ENCODE data around the gene AVEN.

AVEN gene

DNA sequence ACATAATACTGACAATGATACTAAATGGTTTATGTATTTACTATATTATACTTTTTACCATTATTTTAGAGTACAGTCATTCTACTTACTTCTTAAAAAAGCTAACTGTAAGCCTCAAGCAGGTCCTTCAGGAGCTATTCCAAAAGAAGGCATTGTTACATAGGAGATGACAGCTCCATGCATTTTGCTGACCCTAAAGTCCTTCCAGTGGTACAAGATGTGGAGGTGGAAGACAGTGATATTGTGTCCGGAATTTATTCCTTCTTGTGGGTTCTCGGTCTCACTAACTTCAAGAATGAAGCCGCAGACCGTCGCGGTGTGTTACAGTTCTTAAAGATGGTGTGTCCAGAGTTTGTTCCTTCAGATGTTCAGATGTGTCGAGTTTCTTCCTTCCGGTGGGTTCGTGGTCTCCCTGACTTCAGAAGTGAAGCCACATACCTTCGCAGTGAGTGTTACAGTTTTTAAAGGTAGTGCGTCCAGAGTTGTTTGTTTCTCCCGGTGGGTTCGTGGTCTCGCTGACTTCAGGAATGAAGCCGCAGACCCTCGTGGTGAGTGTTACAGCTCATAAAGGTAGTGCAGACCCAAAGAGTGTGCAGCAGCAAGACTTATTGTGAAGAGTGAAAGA, 20.9 kb downstream of the AVEN start:
- no peak for TF ChIP-seq GATA2 (IDR thresholded peaks at IDR 0.05; ENCODE audit: low read depth, low read length)
- TF ChIP-seq GATA3 (IDR thresholded peaks at IDR 0.05; ENCODE audit: low read depth, low read length) = no peak

DNA sequence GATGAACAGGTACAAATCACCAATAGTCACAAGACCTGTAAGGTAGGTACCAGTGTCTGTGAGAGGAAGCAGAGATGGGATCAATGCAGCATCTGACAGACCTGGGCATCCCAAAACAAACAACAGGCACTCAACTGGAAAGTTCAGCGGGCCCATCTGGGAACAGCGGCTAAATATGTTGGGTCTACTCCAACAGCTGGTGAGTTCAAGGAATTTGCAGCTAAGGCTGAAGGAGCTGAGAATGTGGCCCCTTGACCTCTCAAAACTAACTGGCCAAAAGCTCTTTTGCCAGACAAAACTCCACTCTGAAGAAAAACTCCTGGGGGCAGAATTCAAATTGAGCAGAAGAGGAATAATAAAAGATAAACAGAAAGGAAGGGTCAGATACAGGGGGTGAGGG, 24.4 kb downstream of the AVEN start:
- TF ChIP-seq GATA2 (IDR thresholded peaks at IDR 0.05; ENCODE audit: low read depth, low read length) = no peak
- TF ChIP-seq GATA3 (IDR thresholded peaks at IDR 0.05; ENCODE audit: low read depth, low read length) = no peak

DNA sequence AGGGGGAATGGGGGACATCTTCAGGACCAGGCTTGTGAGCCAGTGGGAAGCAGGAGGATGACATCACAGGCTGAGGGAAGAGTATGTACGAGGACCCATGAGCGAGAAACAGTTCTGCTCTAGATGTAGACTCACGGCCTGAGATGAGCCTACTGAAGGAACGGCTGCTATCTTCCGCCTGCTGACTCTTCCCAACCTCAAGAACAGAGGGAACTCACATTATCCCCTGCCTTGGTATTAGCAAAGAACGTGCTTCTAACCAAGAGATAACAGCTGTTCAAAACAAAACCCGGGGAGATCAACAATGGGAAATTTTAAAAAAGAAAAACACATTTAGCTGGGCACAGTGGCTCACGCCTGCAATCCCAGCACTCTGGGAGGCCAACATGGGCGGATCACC, 25.3 kb downstream of the AVEN start:
- TF ChIP-seq GATA2 (IDR thresholded peaks at IDR 0.05; ENCODE audit: low read depth, low read length) (no peak), GATA3 (IDR thresholded peaks at IDR 0.05; ENCODE audit: low read depth, low read length) (no peak)

DNA sequence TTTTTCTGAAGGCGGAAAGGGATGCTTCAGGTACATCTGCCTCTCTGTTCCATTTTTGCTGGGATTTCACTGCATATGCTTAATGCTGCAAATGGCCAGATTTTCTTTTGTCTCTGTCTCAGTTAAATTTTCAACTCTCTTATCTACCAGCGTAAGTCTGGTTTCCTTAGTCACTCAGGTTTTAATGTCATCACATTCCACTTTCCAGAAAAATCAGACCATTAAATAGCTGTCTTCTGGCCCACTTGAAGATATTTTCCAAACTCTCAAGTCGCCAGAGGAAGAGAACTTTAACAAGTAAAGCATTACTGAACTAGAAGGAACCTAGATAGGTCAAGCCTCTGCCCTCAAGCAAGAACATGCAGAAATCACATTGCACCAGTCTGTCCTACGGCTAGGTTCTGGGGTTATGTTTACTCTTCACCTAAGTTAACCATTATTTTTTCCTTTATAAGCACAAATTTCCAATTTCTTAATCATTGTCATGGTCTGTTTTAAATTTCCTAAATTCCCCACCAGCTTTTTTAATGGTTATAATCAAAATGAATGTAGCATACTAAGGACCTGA, 26.5 kb downstream of the AVEN start:
- TF ChIP-seq GATA2 (IDR thresholded peaks at IDR 0.05; ENCODE audit: low read depth, low read length) (no peak), GATA3 (IDR thresholded peaks at IDR 0.05; ENCODE audit: low read depth, low read length) (no peak)

DNA sequence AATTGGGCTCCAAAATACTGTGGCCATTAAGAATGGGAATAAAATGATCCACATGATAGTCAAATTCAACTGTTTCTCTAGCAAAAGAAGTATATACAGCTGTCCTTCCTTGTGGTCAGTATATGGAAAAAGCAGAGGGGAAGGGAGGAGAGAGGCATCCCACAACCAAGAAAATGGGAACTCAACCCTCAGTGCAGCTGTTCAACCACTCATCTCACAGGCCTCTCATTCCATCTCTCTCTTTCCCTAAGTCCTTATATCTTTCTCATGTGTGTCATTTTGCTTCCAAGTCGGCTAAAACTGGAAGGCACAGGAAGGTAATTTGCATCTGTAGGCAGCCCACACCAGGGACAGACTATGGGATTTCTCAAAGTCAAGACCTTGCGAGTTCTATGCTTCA, 27.5 kb downstream of the AVEN start:
- TF ChIP-seq GATA3 (IDR thresholded peaks at IDR 0.05; ENCODE audit: low read depth, low read length) = no peak
- no peak for TF ChIP-seq GATA2 (IDR thresholded peaks at IDR 0.05; ENCODE audit: low read depth, low read length)

DNA sequence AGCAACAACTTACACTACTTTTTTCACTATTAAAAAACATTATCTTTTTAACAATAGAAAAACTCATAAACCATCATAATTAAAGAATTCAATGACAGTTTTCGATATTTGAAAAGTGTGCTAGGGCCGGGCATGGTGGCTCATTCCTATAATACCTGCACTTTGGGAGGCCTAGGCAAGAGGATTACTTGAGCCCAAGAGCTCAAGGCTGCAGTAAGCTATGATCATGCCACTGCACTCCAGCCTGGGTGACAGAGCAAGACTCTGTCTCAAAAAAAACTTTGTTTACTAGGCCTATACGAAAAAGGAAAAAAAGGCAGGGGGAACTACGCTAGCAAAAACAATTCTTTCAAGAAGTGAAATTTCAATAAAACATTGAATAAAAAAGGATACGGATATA, 28.1 kb downstream of the AVEN start:
- no peak for TF ChIP-seq GATA2 (IDR thresholded peaks at IDR 0.05; ENCODE audit: low read depth, low read length)
- no peak for TF ChIP-seq GATA3 (IDR thresholded peaks at IDR 0.05; ENCODE audit: low read depth, low read length)

DNA sequence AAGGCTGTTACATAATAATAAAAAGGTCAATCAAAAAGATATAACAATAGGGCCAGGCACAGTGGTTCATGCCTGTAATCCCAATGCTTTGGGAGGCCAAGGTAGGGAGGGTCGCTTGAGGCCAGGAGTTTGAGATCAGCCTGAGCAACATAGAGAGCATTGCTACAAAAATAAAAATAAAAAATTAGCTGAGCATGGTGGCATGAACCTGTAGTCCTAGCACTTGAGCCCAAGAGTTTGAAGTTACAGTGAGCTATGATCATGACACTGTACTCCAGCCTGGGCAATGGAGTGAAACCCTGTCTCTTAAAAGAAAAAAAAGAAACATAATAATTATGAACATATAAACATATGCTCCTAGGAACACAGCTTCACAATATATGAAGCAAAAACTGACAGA, 29.3 kb downstream of the AVEN start:
- TF ChIP-seq GATA3 (IDR thresholded peaks at IDR 0.05; ENCODE audit: low read depth, low read length) = no peak
- TF ChIP-seq GATA2 (IDR thresholded peaks at IDR 0.05; ENCODE audit: low read depth, low read length) = no peak

DNA sequence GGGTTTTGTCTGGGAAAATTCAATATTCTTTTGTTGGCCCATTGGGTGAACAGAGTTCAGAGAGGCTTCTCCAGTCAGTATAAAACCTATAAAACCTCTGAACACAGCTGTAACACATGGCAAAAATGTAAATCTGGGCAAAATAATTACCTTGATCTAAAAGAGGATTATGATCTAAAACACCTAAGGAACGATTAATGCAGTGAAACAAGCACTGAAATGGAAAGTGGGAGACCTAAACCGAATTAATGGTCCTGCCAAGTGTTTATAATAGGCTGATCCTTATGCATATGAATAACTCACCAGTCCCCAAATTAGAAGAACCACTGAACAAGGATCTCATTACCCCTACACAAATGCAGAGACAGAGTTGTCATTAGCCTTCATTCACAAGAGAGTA, 32.6 kb downstream of the AVEN start:
- no peak for TF ChIP-seq GATA2 (IDR thresholded peaks at IDR 0.05; ENCODE audit: low read depth, low read length)
- no peak for TF ChIP-seq GATA3 (IDR thresholded peaks at IDR 0.05; ENCODE audit: low read depth, low read length)

DNA sequence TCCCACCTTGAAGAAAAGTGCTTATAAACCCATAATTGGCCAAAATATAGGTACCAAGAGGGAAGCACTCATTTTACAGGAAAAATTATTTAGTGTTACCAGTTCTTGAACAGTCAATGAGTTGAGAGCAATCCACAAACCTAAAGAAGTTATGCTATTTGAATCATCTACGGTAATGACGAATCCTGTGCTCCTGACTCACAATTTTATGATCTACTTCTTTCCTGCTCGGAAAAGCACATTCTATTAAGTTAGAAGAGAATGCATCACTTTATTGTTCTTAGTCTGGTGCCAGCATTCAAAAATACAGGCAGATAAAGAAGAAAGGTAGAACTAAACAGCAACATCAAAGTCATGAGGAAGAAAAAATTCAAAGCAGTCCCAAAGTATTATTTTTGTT, 37.5 kb downstream of the AVEN start:
- TF ChIP-seq GATA3 (IDR thresholded peaks at IDR 0.05; ENCODE audit: low read depth, low read length) (no peak), GATA2 (IDR thresholded peaks at IDR 0.05; ENCODE audit: low read depth, low read length) (no peak)

DNA sequence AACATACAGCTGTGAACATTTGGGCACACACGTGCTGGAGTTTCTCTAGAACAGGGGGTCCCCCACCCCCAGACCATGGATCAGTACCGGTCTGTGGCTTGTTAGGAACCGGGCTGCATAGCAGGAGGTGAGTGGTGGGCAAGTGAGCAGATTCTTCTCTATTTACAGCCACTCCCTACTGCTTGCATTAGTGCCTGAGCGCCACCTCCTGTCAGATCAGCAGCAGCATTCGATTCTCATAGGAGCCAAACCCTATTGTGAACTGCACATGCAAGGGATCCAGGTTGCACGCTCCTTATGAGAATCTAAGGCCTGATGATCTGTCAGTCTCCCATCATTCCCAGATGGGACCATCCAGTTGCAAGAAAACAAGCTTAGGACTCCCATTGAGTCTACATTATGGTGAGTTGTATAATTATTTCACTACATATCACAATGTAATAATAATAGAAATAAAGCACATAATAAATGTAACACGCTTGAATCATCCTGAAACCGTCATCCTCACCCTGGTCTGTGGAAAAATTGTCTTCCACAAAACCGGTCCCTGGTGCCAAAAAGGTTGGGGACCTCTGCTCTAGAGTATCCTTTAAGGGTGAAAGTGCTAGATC, 44.9 kb downstream of the AVEN start:
- TF ChIP-seq GATA3 (IDR thresholded peaks at IDR 0.05; ENCODE audit: low read depth, low read length) (no peak), GATA2 (IDR thresholded peaks at IDR 0.05; ENCODE audit: low read depth, low read length) (no peak)

DNA sequence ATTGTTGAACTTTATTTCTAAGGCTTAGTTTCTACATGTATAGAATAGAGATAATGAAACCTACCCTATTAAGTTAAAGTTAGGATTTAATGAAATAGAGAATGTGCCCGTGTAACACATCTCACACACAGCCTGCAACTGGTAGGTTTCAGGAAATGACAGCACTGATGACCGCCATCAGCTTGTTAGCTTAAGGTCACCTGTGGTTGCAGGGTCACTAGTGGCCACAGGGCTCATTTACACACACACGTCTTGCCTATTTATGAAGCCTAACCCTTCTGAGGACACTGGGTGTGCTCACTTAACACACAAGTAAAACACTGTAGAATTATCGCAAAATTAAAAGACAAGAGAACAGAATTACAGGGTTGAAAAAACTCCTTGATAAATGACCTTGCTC, 50.6 kb downstream of the AVEN start:
- TF ChIP-seq GATA2 (IDR thresholded peaks at IDR 0.05; ENCODE audit: low read depth, low read length) (no peak), GATA3 (IDR thresholded peaks at IDR 0.05; ENCODE audit: low read depth, low read length) (no peak)

DNA sequence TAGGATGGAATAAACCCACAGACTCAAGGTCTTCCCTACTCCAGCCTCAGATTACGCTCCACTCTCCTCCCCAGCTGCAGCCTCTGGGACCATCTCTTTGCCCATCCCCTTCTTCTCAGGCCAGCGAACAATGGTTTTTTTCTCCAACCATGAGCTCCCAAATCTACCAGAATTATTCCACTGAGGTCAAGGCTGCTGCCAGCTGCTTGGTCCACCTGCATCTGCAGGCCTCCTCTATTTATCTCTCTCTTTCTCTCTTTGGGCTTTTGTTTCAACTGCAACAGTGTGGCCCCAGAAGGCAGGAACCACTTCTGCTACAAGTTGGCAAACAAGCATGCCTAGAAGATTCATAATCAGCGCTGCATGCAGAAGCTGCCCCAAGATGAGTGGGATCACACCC, 51.6 kb downstream of the AVEN start:
- TF ChIP-seq GATA3 (IDR thresholded peaks at IDR 0.05; ENCODE audit: low read depth, low read length) (no peak), GATA2 (IDR thresholded peaks at IDR 0.05; ENCODE audit: low read depth, low read length) (no peak)

DNA sequence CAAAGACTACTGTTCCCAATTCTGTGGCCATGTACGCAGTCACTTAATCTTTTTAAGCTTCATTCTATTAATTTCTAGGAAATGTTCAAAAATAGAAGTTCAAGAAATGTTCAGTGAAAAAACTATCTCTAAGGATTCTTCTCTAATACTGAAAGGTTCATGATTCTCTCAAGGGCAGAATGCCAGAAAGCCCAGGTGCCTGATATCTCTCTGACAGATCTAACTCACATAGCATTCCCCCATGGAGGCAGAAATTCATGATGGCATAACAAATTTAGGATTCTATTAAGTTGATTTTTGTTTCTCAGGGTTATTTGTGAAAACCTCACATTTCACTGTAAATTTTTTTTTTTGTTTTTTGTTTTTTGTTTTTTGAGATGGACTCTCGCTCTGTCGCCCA, 53.3 kb downstream of the AVEN start:
- TF ChIP-seq GATA3 (IDR thresholded peaks at IDR 0.05; ENCODE audit: low read depth, low read length) (no peak), GATA2 (IDR thresholded peaks at IDR 0.05; ENCODE audit: low read depth, low read length) (no peak; the same call in 1 of the 2 replicates)

DNA sequence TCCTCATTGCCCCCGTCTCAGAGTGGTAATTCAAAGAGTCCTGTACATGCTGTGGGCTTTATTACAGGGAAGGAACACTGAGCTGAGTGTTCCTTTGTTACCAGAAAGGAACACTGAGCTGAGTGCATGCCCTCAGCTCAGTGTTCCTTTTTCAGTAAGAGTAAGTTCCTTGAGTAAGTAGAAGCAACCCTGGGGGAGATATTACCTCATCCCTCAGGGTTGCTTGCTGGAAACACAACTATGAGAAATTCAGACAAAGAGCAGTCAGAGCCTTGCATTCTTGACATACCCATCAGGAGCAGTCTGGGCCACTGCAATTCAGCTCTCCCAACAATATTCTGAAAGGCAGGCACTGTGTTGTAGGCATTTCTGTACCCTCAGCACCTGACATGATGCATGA, 53.7 kb downstream of the AVEN start:
- TF ChIP-seq GATA3 (IDR thresholded peaks at IDR 0.05; ENCODE audit: low read depth, low read length) = no peak
- no peak for TF ChIP-seq GATA2 (IDR thresholded peaks at IDR 0.05; ENCODE audit: low read depth, low read length)

DNA sequence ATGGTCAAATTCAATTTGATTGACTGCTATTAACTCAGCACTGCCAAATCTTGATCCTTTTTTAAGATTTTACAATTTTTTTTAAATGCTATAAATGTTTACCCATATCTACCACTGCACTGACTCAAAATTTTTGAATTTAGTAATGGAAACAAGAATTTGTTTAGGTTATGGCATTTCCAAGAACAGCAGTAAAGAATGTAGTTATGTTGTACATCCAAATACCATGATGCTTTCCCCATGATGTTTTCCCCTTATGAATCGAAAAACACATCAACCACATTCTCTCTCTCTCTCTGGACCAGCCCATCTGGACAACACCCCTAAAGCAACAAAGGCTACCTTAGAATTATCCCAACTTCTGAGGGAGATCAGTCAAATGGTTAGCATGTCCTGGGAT, 56.5 kb downstream of the AVEN start:
- TF ChIP-seq GATA3 (IDR thresholded peaks at IDR 0.05; ENCODE audit: low read depth, low read length) (no peak), GATA2 (IDR thresholded peaks at IDR 0.05; ENCODE audit: low read depth, low read length) (no peak)
